Measurements from ENCODE around the gene PPIF.

DNA sequence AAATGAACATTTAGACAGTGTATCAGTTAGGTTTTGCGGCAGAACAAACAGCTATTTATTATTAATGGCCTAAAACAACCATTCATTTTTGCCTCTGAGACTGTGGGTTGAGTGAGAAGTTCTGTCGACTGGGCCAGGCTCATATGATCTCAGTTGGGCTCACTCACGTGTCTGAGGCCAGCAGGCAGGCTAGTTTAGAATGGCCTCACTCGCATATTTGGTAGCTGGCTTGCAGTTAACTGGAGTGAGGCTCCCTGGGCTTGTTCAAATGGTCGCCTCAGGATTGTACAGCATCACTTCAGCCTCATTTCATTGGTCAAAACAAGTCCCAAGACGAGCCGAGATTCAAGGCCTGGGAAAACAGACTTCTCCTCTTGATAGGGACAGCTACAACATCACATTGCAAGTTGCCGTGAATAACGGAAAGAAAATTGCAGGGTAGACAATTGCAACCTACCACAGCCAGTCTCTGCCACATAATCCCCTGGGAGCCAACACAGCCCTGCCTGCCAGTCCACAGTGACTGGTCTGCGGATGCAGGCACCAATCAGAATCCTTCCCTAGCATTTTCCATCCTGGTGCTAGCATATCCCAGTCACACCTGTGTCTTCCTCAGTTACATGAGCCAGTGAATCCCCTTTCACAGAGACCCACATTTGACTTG, 23.1 kb upstream of the PPIF start:
- TF ChIP-seq, protein P1, sequence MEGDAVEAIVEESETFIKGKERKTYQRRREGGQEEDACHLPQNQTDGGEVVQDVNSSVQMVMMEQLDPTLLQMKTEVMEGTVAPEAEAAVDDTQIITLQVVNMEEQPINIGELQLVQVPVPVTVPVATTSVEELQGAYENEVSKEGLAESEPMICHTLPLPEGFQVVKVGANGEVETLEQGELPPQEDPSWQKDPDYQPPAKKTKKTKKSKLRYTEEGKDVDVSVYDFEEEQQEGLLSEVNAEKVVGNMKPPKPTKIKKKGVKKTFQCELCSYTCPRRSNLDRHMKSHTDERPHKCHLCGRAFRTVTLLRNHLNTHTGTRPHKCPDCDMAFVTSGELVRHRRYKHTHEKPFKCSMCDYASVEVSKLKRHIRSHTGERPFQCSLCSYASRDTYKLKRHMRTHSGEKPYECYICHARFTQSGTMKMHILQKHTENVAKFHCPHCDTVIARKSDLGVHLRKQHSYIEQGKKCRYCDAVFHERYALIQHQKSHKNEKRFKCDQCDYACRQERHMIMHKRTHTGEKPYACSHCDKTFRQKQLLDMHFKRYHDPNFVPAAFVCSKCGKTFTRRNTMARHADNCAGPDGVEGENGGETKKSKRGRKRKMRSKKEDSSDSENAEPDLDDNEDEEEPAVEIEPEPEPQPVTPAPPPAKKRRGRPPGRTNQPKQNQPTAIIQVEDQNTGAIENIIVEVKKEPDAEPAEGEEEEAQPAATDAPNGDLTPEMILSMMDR (IDR thresholded peaks at IDR 0.05), result no peak
- no peak for TF ChIP-seq POLR2A (IDR thresholded peaks at IDR 0.05)
